HepG2 (cell line): ENCODE data around the gene TAB2. TPM values are rescaled to one million over a fixed set of nuclear protein-coding genes. Genes with fewer than 3 reads are reported as not detected.

Experiments
- ATF6 ChIP-seq: sonication (generic); formaldehyde crosslinking; conservative IDR thresholded peaks from 2 replicates; pipeline ENCODE4 v1.4.0; 2020; ENCODE audit warnings: missing genetic modification reagents
- E2F1 ChIP-seq: sonication (generic); formaldehyde crosslinking; IDR thresholded peaks from 2 replicates; pipeline ENCODE4 v1.5.0; 2020; ENCODE audit warnings: missing genetic modification reagents
- EHMT2 ChIP-seq: fragments of 200-600 bp; sonication (generic); IDR thresholded peaks from 2 replicates; pipeline ENCODE4 v1.7.0; 2017; ENCODE audit warnings: antibody characterized with exemption, low read depth, low read length, borderline replicate concordance
- ETV5 ChIP-seq: IDR thresholded peaks from 2 replicates; pipeline ENCODE4 v1.6.1; 2018; ENCODE audit warnings: missing biosample characterization, missing genetic modification reagents, inconsistent platforms, borderline replicate concordance
- FLYWCH1 ChIP-seq: sonication (generic); formaldehyde crosslinking; IDR thresholded peaks from 2 replicates; pipeline ENCODE4 v1.8.1; 2023; ENCODE audit warnings: mild to moderate bottlenecking, missing genetic modification reagents
- GTF2F1 ChIP-seq: fragments of 150-350 bp; IDR thresholded peaks from 2 replicates; pipeline ENCODE4 v1.6.1; 2014; ENCODE audit warnings: low read length
- KDM3A ChIP-seq: IDR thresholded peaks from 2 replicates; pipeline ENCODE4 v1.6.1; 2018; ENCODE audit warnings: low read depth, missing compliant biosample characterization
- KLF6 ChIP-seq: IDR thresholded peaks from 2 replicates; pipeline ENCODE4 v1.8.0; 2016; ENCODE audit warnings: missing biosample characterization, missing genetic modification reagents
- MTF2 ChIP-seq: sonication (generic); formaldehyde crosslinking; IDR thresholded peaks from 2 replicates; pipeline ENCODE4 v1.5.0; 2020; ENCODE audit warnings: missing genetic modification reagents, borderline replicate concordance
- SIX1 ChIP-seq: sonication (generic); formaldehyde crosslinking; IDR thresholded peaks from 2 replicates; pipeline ENCODE4 v1.4.0; 2020; ENCODE audit warnings: missing genetic modification reagents, borderline replicate concordance
- SUZ12 ChIP-seq: fragments of 150-350 bp; IDR thresholded peaks from 2 replicates; pipeline ENCODE4 v1.6.1; 2014; ENCODE audit warnings: low read depth, low read length
- ZFAT ChIP-seq: sonication (generic); formaldehyde crosslinking; conservative IDR thresholded peaks from 2 replicates; pipeline ENCODE4 v1.8.1; 2023; ENCODE audit warnings: missing genetic modification reagents, inconsistent platforms
- ZKSCAN5 ChIP-seq: sonication (generic); formaldehyde crosslinking; IDR thresholded peaks from 2 replicates; pipeline ENCODE4 v1.5.1; 2020; ENCODE audit warnings: mild to moderate bottlenecking, missing genetic modification reagents
- ZNF337 ChIP-seq: sonication (generic); formaldehyde crosslinking; IDR thresholded peaks from 2 replicates; pipeline ENCODE4 v1.5.1; 2020; ENCODE audit warnings: missing genetic modification reagents, low read depth, mild to moderate bottlenecking, borderline replicate concordance
- ZNF362 ChIP-seq: sonication (generic); formaldehyde crosslinking; IDR thresholded peaks from 2 replicates; pipeline ENCODE4 v1.4.0; 2020; ENCODE audit warnings: missing genetic modification reagents, mild to moderate bottlenecking, borderline replicate concordance
- ZNF616 ChIP-seq: sonication (generic); formaldehyde crosslinking; IDR thresholded peaks from 2 replicates; pipeline ENCODE4 v1.5.0; 2020; ENCODE audit warnings: low read depth, mild to moderate bottlenecking, missing genetic modification reagents
- ZNF775 ChIP-seq: sonication (generic); formaldehyde crosslinking; IDR thresholded peaks from 2 replicates; pipeline ENCODE4 v1.4.0; 2020; ENCODE audit warnings: missing genetic modification reagents, mild to moderate bottlenecking, moderate library complexity, borderline replicate concordance
- ZNF781 ChIP-seq: sonication (generic); formaldehyde crosslinking; IDR thresholded peaks from 2 replicates; pipeline ENCODE4 v1.5.1; 2020; ENCODE audit warnings: borderline replicate concordance, mild to moderate bottlenecking, missing genetic modification reagents; ENCODE audit errors: not compliant biosample characterization
- polyA plus RNA-seq, 8 experiments: library from polyadenylated mRNA; depleted of rRNA in 3 of 8; stranded (reverse) in 7 of 8; unstranded in 1 of 8; fragments of >200 nt; fragmentation: Illumina TruSeq in 4 of 8; extraction: Trizol in 4 of 8; gene quantifications; 2 replicates each; pipeline versions ENCODE4 v1.2.1 to v1.2.3, GENCODE V29; 2011 to 2016; ENCODE audit warnings: low read depth in 4 of 8, missing spikeins in 1 of 8, mixed read lengths in 1 of 8; ENCODE audit not compliant: insufficient read depth in 1 of 8
- total RNA-seq, 5 experiments: library from RNA; depleted of rRNA; stranded (reverse); fragments of >200 nt; fragmentation: Illumina TruSeq; extraction: Trizol; gene quantifications; 2 replicates each; pipeline ENCODE4 v1.2.3, GENCODE V29; 2016; ENCODE audit warnings: low read depth in 1 of 5
- TF ChIP-seq, protein P1 (sequence below): sonication (generic); formaldehyde crosslinking; conservative IDR thresholded peaks from 2 replicates; pipeline ENCODE4 v1.4.0; 2020; ENCODE audit warnings: missing genetic modification reagents
- TF ChIP-seq, protein P2 (sequence below): sonication (generic); formaldehyde crosslinking; IDR thresholded peaks from 2 replicates; pipeline ENCODE4 v1.4.0; 2020; ENCODE audit warnings: missing genetic modification reagents

Gene TAB2
- total and polyA plus RNA-seq, 2 of the 13 experiments (the other 11 are each of a cell fraction or from before 2014, with no cell fraction given): 23.7 to 50.2 TPM

- TF ChIP-seq ATF6 (no peak), ZNF781 (no peak), KLF6 (peak; percentile 36; the same call in 1 of the 2 replicates), ZNF362 (CRISPR knock-in tag) (no peak; the same call in 1 of the 2 replicates), MTF2 (CRISPR knock-in tag) (no peak; the same call in 1 of the 2 replicates), GTF2F1 (no peak), ETV5 (peak; percentile 55), ZNF775 (CRISPR knock-in tag) (no peak), ZNF337 (CRISPR knock-in tag) (no peak), E2F1 (CRISPR knock-in tag) (no peak), KDM3A (CRISPR knock-in tag) (peak; percentile 56; the same call in 1 of the 2 replicates), ZKSCAN5 (CRISPR knock-in tag) (no peak), SIX1 (CRISPR knock-in tag) (no peak), FLYWCH1 (CRISPR knock-in tag) (peak; percentile 37; the same call in 1 of the 2 replicates), ZFAT (no peak), ZNF616 (CRISPR knock-in tag) (0 out of 2 replicates have a peak, but pooled peaks have one; percentile 64), EHMT2 (no peak), SUZ12 (no peak)
- TF ChIP-seq, protein P1, sequence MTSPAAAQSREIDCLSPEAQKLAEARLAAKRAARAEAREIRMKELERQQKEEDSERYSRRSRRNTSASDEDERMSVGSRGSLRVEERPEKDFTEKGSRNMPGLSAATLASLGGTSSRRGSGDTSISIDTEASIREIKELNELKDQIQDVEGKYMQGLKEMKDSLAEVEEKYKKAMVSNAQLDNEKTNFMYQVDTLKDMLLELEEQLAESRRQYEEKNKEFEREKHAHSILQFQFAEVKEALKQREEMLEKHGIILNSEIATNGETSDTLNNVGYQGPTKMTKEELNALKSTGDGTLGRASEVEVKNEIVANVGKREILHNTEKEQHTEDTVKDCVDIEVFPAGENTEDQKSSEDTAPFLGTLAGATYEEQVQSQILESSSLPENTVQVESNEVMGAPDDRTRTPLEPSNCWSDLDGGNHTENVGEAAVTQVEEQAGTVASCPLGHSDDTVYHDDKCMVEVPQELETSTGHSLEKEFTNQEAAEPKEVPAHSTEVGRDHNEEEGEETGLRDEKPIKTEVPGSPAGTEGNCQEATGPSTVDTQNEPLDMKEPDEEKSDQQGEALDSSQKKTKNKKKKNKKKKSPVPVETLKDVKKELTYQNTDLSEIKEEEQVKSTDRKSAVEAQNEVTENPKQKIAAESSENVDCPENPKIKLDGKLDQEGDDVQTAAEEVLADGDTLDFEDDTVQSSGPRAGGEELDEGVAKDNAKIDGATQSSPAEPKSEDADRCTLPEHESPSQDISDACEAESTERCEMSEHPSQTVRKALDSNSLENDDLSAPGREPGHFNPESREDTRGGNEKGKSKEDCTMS: no peak
- TF ChIP-seq, protein P2, sequence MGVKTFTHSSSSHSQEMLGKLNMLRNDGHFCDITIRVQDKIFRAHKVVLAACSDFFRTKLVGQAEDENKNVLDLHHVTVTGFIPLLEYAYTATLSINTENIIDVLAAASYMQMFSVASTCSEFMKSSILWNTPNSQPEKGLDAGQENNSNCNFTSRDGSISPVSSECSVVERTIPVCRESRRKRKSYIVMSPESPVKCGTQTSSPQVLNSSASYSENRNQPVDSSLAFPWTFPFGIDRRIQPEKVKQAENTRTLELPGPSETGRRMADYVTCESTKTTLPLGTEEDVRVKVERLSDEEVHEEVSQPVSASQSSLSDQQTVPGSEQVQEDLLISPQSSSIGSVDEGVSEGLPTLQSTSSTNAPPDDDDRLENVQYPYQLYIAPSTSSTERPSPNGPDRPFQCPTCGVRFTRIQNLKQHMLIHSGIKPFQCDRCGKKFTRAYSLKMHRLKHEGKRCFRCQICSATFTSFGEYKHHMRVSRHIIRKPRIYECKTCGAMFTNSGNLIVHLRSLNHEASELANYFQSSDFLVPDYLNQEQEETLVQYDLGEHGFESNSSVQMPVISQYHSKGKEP (CRISPR knock-in tag): no peak
These were observed 520 bp upstream of the TAB2 start (continued) for GRCh38 chr6:149316740-149317643.
